Measurements from ENCODE around the gene EYS. TPM values are rescaled to one million over a fixed set of nuclear protein-coding genes. Genes with fewer than 3 reads are reported as not detected.

Gene EYS
- total RNA-seq, 1 donor from 2014 or later: not detected

- no peak for DNase-seq (ENCODE audit: low read depth)
- Histone ChIP-seq H3K36me3 (ENCODE audit: control insufficient read depth, insufficient read depth, low read length) (no peaks in the 10 kb centered on the region), H3K27me3 (ENCODE audit: control insufficient read depth, insufficient read depth, low read length) (no peaks in the 10 kb centered on the region), H3K4me3 (ENCODE audit: low read depth, low read length) (no peak overlapping the region)
- TF ChIP-seq, protein P1, sequence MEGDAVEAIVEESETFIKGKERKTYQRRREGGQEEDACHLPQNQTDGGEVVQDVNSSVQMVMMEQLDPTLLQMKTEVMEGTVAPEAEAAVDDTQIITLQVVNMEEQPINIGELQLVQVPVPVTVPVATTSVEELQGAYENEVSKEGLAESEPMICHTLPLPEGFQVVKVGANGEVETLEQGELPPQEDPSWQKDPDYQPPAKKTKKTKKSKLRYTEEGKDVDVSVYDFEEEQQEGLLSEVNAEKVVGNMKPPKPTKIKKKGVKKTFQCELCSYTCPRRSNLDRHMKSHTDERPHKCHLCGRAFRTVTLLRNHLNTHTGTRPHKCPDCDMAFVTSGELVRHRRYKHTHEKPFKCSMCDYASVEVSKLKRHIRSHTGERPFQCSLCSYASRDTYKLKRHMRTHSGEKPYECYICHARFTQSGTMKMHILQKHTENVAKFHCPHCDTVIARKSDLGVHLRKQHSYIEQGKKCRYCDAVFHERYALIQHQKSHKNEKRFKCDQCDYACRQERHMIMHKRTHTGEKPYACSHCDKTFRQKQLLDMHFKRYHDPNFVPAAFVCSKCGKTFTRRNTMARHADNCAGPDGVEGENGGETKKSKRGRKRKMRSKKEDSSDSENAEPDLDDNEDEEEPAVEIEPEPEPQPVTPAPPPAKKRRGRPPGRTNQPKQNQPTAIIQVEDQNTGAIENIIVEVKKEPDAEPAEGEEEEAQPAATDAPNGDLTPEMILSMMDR (IDR thresholded peaks at IDR 0.05; ENCODE audit: insufficient read depth, low read length, poor library complexity, severe bottlenecking): no peak
Observed at GRCh38 chr6:63997734-63998133, 1709.3 kb downstream of the EYS start.

DNA sequence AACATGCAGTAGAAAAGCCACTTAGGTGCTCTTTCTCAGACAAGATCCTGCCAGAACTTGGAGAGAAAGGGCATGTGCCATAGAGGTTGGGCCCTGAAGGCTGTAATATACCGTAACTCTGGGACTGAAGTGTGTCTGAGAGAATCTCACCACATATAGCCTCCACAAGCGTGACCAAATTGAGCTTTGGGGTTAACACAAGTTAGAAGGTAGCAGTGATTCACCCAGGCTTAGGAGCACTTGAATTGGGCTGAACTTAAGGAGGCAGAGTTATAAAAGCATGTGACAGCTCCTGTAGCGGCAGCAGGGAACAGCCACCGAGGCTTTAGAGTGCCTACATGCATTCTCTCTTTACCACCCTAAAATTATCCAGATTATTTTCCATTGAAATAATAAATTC is 1709.8 kb downstream of the EYS start:
- Histone ChIP-seq H3K4me3 (ENCODE audit: low read depth, low read length) (no peak overlapping the region), H3K27me3 (ENCODE audit: control insufficient read depth, insufficient read depth, low read length) (no peaks in the 10 kb centered on the region), H3K36me3 (ENCODE audit: control insufficient read depth, insufficient read depth, low read length) (no peaks in the 10 kb centered on the region)
- no peak for DNase-seq (ENCODE audit: low read depth)
- TF ChIP-seq, protein P1 (IDR thresholded peaks at IDR 0.05; ENCODE audit: insufficient read depth, low read length, poor library complexity, severe bottlenecking): no peak

GRCh38 chr6:63985223-63985622 is 1721.8 kb downstream of the EYS start:
- Histone ChIP-seq H3K27me3 (ENCODE audit: control insufficient read depth, insufficient read depth, low read length) (no peaks in the 10 kb centered on the region), H3K4me3 (ENCODE audit: low read depth, low read length) (no peak overlapping the region), H3K36me3 (ENCODE audit: control insufficient read depth, insufficient read depth, low read length) (no peaks in the 10 kb centered on the region)
- TF ChIP-seq, protein P1 (IDR thresholded peaks at IDR 0.05; ENCODE audit: insufficient read depth, low read length, poor library complexity, severe bottlenecking): no peak
- DNase-seq (ENCODE audit: low read depth): no peak

DNA sequence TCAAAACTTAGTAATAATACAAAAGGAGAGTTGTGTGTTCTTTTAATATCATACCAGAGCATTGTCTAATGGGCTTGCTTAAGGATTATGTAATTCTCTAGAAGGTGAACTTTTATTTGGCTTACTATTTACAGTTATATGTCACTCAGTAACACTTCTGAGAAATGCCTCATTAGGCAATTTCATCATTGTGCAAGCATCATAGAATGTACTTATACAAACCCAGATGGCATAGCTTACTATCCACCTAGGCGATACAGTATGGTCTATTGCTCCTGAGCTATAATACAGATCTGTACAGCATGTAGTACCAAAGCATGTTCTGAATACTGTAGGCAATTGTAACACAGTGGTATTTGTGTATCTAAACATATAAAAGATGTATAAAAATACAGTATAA is 1731.3 kb downstream of the EYS start:
- DNase-seq (ENCODE audit: low read depth): no peak
- no peaks in the 10 kb centered on the region for H3K36me3 ChIP-seq (ENCODE audit: control insufficient read depth, insufficient read depth, low read length)
- H3K27me3 ChIP-seq (ENCODE audit: control insufficient read depth, insufficient read depth, low read length): no peaks in the 10 kb centered on the region
- TF ChIP-seq, protein P1 (IDR thresholded peaks at IDR 0.05; ENCODE audit: insufficient read depth, low read length, poor library complexity, severe bottlenecking): no peak
- H3K4me3 ChIP-seq (ENCODE audit: low read depth, low read length): no peak overlapping the region

GRCh38 chr6:63968650-63969049 is 1738.4 kb downstream of the EYS start:
- Histone ChIP-seq H3K27me3 (ENCODE audit: control insufficient read depth, insufficient read depth, low read length) (no peaks in the 10 kb centered on the region), H3K36me3 (ENCODE audit: control insufficient read depth, insufficient read depth, low read length) (no peaks in the 10 kb centered on the region), H3K4me3 (ENCODE audit: low read depth, low read length) (no peak overlapping the region)
- DNase-seq (ENCODE audit: low read depth): no peak
- TF ChIP-seq, protein P1 (IDR thresholded peaks at IDR 0.05; ENCODE audit: insufficient read depth, low read length, poor library complexity, severe bottlenecking): no peak

DNA sequence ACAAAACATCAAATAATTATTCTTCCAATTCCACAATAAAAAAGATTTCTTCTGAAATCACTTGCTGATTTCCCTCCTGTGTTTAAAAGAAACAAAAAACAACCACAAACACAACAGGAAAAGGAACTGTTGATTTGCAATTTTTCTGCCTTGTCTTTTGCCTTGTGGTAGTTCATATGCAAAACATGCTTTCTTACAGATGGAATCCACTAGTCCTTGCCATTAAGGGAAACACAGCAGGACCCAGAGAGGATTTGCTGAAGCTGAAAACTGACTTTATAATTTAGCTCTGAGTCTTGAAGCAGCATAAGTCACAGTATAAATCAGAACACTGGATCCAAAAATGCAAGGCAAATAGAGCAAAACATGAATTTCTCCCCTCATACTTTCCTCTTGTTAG is 1742.7 kb downstream of the EYS start:
- Histone ChIP-seq H3K36me3 (ENCODE audit: control insufficient read depth, insufficient read depth, low read length) (no peaks in the 10 kb centered on the region), H3K4me3 (ENCODE audit: low read depth, low read length) (no peak overlapping the region), H3K27me3 (ENCODE audit: control insufficient read depth, insufficient read depth, low read length) (no peaks in the 10 kb centered on the region)
- DNase-seq (ENCODE audit: low read depth): no peak
- TF ChIP-seq, protein P1 (IDR thresholded peaks at IDR 0.05; ENCODE audit: insufficient read depth, low read length, poor library complexity, severe bottlenecking): no peak

Data from kidney epithelial cell (primary cell).